Skin of body (tissue), 2 donors: ENCODE measurements around the gene PLAC9. TPM values are rescaled to one million over a fixed set of nuclear protein-coding genes. Genes with fewer than 3 reads are reported as not detected.
A peak's percentile ranks its signal among the peaks of the same experiment; 100 is the strongest.
"Not testable (repeated sequence)": the region's sequence is repeated elsewhere in the genome, so short reads cannot be mapped to it uniquely, and the experiment has no call there.

Experiments
- DNase-seq: peaks from one replicate; lab custom pipeline; 2025; lab: John Stamatoyannopoulos, UW
- total RNA-seq: library from RNA; depleted of rRNA; stranded (reverse); fragments of >200 nt; gene quantifications from one replicate; pipeline ENCODE4 v1.2.3, GENCODE V29; 2014

PLAC9 gene, protein sequence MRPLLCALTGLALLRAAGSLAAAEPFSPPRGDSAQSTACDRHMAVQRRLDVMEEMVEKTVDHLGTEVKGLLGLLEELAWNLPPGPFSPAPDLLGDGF
- 40.2 TPM for total RNA-seq

- DNase-seq, result no peak
Observed at GRCh38 chr10:80132299-80133139, at the start of gene PLAC9. TSS of gene PLAC9 (plus strand) at chr10:80132730. CDS start at chr10:80132763, 33 bp downstream.

- no peak for DNase-seq
Observed at GRCh38 chr10:80090121-80090520, 42.4 kb upstream of the PLAC9 start.

- DNase-seq, result no peak
Observed at GRCh38 chr10:80094231-80094630, 38.3 kb upstream of the PLAC9 start.

GRCh38 chr10:80098272-80098671 lies 34.3 kb upstream of the PLAC9 start:
- not testable (repeated sequence) for DNase-seq

GRCh38 chr10:80099295-80099694 lies 33.2 kb upstream of the PLAC9 start:
- DNase-seq, result not testable (repeated sequence)

DNA sequence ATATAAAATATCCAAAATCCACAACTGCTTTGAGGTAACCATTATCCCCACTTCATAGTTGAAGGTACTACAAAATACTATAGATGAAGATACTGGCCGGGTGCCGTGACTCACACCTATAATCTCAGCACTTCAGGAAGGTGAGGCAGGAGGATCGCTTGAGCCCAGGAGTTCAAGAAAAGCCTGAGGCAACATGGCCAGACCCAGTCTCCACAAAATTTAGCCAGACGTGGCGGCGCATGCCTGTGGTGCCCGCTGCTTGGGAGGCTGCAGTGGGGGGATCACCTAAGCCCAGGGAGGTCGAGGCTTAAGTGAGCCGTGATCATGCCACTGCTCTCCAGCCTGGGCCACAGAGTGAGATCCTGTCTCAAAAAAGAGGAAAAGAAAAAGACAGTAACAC lies 32.4 kb upstream of the PLAC9 start:
- DNase-seq, result no peak

- no peak for DNase-seq
Observed at GRCh38 chr10:80100861-80101695, 31.5 kb upstream of the PLAC9 start.

GRCh38 chr10:80104066-80104926 lies 28.2 kb upstream of the PLAC9 start:
- peak; percentile 99 for DNase-seq

DNA sequence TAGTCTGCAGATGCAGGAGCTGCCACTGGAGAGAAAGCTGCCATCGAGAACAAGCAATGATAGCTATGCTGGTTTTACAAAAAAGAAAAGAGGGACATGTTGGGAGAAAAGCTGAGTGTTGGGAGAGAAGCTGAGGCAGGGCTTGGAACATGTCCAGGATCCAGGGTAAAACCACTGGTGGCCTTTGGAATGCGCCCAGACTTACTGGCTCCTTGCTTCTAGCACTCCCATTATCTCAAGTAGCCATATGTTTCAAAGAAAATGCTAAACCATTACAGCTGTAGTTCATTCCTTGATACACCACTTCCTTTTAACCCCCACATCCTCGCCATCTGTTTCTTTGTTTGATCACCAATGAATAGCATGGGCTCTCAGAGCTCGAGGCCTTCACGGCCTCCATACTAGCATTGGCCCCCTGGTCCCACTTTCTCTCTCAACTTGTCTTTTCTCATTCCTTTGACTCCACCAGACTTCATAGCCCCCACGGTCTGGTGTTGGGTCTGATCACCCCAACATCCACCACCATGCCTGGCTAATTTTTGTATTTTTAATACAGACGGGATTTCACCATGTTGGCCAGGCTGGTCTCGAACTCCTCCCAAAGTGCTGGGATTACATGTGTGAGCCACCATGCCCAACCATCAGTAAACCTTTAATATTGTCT lies 23.8 kb upstream of the PLAC9 start:
- no peak for DNase-seq

GRCh38 chr10:80110986-80111385 lies 21.5 kb upstream of the PLAC9 start:
- DNase-seq, result no peak

DNA sequence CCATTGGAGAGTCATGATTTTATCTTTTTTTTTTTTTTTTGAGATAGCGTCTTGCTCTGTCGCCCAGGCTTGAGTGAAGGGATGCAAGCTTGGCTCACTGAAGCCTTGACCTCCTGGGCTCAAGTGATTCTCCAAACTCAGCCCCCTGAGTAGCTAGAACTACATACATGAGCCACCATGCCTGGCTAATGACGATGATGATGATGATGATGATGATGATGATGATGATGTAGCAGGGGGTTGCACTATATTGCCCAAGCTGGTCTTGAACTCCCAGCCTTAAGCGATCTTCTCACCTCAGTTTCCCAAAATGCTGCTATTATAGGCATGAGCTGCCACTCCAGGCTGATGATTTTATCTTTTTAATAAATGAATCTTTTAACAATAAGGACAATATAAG lies 13.9 kb upstream of the PLAC9 start:
- DNase-seq, result no peak

GRCh38 chr10:80122110-80122710 lies 10.3 kb upstream of the PLAC9 start:
- DNase-seq, result no peak

- DNase-seq, result no peak
Observed at GRCh38 chr10:80122746-80123145, 9.8 kb upstream of the PLAC9 start.

DNA sequence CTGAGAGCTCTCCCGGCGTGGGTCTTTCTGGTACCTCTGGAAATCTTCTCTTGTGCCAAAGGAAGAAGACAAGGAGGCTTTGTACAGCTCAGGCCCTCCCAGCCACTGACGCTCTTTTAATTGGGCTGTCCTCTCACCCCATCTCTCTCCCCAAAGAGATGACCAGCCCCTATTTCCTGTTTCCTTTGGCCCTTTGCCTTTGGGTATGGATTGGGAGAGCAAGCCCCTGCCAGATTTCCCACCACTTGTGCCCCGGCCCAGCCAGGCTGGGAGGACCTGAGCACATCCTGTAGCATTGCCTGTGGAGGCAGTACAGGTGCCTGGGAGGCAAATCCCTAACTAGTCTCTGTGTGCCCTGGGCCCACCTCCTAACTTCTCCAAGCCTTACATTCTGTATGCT lies 5.7 kb upstream of the PLAC9 start:
- DNase-seq, result no peak

- no peak for DNase-seq
Observed at GRCh38 chr10:80131499-80131901, 1.0 kb upstream of the PLAC9 start.

DNA sequence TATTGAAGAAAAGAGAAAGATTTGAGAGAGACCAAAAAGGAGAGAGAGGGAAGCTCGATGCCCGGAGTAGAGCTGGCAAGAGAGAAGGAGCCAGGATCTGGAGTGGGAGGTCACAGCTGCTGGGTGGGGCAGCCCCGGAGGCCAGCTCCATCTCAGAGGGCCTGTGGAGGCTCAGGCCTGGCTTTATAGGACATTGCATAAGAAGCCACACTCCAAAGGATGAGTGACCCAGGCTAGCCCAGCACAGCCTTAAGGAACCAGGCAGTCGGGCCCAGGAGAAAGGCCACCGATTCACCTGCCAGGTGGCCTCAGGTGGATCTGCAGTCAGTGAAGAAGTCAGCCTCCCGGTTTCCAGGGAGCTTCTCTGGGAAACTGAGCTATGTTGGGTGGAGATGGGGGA lies 676 bp downstream of the PLAC9 start:
- DNase-seq, result no peak

GRCh38 chr10:80133687-80134086 lies 1.2 kb downstream of the PLAC9 start:
- not testable (repeated sequence) for DNase-seq

GRCh38 chr10:80136134-80136571 lies 3.6 kb downstream of the PLAC9 start:
- peak; percentile 95 for DNase-seq

- peak; percentile 87 for DNase-seq
Observed at GRCh38 chr10:80137031-80137862, 4.7 kb downstream of the PLAC9 start.
